T1000 (cell line): ENCODE results near the gene EGR1.
"Not testable (repeated sequence)": the region's sequence is repeated elsewhere in the genome, so short reads cannot be mapped to it uniquely, and the experiment has no call there.

Source experiments
- DNase-seq: peaks from one replicate; lab custom pipeline; 2025; ENCODE audit warnings: mixed read lengths; lab: John Stamatoyannopoulos, UW

EGR1 gene

DNA sequence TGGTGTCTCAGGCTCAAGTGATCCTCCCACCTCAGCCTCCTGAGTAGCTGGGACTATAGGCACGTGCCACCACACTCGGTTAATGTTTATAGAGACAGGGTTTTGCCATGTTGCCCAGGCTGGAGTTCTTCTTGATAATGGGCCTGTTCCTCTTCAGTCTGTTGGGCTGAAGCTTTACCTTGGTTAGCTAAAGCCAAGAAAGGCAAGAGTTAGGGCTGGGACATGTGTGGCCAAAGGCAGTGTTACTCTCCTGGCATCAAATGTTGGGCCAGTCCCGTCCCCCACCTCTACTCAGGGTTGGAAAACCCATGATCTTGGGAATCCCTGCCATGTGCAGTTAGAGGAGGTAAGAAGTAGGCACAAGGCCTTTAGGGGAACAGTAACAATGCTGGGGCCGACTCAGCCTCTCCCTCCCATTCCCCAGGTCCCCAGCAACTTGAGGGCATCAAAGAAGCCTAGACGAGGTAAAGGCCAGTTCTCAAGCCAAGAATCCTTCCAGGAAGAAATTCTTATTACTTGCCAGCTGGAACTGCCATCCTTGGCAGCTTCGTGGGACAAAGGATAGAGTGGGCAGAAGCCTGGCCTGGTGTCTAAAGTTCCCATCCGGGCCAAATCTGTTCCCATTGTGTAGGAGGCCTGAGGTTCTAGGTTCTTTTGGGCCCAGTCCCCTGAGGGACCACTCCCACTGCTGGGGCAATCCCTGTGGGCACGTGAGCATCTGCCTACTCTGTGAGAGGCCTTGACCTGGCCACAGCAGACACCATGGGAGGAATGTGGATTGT is 4.5 kb downstream of the EGR1 start:
- DNase-seq: no peak

DNA sequence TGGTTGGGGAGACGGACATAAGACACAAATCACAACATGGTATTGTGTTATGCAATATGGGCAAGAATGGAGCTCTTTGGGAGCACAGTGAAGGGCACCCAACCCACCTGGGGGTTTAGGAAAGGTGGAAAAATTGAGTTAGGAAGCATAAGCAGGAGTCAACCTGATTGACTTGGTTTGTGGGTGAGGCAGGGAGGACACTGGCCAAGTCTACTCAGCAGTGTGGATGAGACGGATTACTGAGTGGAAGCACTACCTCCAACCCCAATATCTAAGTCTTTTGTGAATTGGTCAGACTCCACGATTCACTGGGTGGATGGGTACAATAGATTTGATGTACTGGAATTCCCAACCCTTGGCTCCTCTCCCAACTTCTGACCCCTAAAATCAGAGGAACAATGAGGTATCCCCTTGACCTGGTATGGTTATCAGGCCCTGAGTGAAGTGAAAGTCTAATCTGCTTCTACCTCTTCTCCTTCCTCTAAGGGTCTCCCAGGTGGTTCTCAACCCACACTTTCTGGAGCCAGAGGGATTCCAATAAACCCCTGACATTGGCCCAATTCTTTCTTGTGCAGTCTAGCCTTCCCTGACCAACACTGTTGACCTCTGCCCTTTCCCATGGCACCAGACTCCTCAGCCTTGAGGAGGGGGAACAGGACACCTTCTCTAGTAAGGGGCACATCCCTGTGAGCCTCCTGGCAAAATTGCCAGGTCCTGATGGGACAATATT is 5.2 kb downstream of the EGR1 start:
- no peak for DNase-seq

DNA sequence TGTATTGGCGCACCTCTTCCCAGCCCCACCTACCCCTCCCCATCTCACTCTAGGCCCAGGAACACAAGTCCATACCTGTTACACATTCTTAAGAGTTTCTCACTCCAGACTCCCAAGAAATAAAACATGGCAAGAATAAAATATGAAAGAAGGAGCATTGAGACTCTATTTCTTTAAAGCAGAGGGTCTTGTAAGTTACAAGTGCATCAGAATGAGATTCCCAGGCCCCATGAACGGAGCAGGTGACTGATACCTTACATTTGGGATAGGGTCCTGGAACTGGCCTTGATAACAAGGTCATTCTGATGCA is 5.7 kb downstream of the EGR1 start:
- no peak for DNase-seq

DNA sequence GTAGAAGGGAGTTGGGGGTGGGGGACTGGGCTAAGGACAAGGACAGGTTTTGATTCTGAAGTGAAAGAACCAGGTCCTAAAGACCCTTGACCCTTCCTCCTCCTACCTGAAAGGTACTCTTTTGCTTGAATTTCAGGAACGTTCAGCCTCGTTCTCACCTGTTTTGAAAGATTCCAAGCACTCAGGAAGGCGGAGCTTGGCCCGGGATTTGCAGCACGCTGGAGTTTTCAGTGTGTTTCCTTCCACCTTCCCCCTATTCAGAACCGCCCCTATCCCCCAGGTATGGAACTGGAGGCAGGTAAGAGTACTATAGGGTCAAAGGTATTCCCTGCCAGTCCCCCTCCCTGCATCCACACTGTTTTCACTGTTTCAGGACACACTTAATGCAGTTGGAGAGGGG is 7.1 kb downstream of the EGR1 start:
- DNase-seq: no peak

DNA sequence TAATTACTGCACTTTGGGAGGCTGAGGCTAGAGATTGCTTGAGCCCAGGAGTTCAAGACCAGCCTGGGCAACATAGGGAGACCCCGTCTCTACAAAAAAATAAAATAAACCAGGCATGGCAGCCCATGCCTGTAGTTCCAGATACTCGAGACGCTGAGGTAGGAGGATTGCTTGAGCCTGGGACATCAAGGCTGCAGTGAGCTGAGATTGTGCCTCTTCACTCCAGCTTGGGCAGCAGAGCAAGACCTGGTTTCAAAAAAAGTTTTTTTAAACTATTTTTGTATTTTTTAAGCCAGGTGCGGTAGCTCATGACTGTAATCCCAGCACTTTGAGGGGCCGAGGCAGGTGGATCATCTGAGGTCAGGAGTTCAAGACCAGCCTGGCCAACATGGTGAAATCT is 7.9 kb downstream of the EGR1 start:
- DNase-seq: not testable (repeated sequence)

DNA sequence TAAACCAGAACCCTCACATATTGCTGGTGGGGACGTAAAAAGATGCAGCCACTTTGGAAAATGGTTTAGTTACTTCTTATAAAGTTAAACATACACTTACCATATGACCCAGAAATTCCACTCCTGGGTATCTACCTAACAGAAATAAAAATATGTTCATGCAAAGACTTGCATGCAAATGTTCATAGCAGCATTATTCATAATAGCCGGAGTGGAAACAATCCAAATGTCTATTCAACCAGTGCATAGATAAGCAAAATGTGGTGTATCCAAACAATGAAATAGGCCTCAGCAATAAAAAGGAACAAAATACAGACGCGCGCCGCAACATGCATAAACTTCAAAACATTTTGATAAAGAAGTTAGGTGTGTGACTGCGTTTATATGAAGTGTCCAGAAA is 11.6 kb downstream of the EGR1 start:
- DNase-seq: no peak

DNA sequence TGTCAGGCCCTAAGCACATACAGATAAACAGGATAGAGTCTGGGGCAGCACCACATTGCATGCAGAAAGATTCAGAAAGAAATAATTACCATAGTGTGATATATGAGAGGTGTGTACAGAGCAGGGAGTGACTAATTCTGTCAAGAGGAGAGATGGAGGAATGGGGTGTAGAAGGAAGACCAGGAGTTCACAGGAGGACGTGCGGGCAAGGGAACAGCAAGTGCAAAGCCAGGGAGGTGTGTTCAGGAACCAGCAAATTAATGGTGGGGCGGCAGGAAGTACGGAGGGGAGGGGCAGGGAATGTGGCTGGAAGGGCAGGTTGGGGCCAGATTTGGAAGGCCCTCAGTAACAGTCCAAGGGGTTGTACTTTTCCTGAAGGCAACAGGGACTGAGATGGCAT is 17.4 kb downstream of the EGR1 start:
- DNase-seq: no peak

DNA sequence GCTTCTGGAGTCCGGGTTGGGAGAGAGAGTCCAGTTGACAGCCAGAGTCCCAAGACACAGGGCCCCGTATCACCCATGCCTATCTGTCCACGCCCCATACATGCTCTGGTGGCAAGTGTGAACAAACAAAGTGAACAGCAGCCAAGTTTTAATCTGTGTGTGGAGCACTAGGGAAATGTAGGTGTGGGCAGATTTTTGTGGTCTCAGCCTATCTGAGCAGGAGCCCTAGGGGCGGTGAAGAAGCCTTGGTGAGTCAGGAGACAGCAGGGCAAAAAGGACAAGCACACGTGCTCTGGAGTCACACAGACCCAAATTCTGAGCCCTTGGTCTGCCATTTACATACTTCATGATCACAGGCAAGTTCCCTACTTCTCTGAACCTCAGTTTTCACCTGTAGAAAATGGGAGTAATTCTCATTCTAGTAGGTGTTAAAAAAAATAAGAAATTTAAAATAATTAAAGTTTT is 23.2 kb downstream of the EGR1 start:
- DNase-seq: no peak

DNA sequence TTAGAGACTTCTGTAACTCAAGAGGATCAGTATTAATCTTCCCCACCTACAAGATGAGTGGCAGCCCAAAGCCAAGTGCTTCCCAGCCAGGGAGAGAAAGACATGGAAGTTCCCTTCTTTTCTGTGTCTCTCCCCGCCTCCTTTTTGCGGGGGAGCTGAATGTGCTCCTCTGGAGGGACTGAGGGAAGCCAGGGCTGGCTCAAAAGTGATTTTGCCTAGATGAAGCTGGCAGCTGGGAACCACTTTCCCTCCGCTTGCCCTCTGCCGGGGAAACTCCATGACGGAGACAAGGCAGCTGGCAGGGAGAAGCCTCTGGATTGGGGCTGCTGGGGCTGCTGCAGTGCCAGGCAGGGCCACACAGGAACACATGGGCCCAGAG is 24.4 kb downstream of the EGR1 start:
- no peak for DNase-seq

DNA sequence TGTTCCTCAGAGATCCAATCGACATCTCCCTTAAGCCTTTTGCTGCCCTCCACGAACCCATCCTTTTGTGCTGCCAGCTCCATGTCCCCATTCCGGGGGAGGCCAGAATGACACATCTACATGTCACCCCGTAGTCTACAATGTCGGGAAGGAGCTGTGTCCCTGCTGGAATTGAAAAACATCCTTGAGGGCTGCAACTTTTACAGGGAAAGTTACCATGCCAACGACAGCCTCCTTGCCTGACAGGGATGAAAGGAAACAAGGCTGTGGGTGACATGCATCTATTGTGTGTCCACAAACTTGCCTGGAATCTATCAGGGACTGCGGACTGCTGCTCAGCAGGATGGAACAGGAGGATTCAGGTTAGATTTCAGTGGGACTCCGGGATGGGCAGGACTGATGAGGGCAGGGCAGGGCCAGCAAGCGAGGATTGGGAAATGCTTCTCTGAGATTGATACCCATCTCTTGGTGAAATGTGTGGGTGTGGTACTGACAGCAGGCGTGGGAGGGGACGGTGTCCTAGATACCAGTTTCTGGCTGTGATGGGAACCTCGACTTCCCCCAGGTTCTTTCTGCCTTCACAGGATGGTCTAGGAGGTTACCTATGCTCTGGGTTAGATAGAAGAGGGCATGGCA is 25.5 kb downstream of the EGR1 start:
- DNase-seq: no peak

DNA sequence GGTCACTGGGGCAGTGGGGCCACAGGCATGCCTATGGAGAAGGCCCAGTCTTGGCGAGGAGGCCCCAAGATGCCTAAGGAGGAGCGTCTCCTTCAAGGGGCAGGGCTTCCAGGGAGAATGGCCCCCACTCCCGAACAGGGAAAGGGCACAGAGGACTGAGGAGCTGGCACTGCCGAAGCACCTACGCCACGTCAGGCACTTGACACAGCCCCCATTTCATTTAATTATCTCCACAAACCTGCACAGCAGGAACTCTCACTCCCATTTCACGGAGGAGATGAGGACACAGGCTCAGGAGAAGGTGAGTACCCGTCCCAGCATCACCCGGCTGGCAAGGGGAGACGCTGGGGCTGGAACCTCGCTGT is 26.0 kb downstream of the EGR1 start:
- no peak for DNase-seq

DNA sequence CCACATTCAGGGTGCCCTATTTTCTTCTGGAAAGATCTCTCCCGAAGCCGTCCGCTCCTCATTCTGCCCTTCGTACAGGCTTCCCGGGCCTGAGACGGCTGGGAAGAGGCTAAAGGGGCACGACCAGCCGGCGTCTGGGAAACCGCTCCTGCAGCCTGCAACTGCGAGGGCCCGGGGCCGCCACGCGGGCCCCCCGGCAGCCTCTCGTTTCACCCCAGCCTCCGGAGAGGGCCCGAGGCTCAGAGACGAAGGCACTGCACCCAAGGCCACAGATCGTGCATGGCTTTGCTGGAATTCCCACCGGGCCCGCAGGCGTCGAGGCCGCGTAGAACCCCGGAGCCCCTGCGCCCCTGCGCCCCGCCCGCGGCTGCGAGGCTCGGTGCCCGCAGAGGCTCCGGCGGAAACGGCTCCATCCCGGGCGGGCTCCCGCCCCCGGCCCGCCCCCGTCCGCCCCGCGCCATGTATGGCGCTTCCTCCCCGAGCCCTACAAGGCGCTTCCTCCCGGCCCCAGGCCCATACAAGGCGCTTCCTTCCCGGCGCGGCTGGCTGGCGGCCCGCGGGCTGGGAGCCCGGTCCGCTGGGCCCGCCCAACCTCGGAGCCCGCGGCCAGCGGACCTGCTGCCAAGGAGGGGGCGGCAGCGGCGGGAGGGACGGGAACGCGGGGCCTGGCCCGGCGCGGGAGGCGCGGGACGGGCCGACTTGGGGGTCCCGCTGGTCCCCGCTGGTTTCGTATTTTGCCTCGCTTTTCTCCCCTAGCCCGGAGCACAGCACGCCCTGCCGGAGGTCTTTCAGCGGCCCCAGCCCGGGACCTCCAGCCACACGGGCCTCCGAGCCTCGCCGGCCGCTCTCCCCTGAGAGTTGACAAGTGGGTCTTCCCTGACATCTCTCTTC is 26.6 kb downstream of the EGR1 start:
- DNase-seq: no peak

DNA sequence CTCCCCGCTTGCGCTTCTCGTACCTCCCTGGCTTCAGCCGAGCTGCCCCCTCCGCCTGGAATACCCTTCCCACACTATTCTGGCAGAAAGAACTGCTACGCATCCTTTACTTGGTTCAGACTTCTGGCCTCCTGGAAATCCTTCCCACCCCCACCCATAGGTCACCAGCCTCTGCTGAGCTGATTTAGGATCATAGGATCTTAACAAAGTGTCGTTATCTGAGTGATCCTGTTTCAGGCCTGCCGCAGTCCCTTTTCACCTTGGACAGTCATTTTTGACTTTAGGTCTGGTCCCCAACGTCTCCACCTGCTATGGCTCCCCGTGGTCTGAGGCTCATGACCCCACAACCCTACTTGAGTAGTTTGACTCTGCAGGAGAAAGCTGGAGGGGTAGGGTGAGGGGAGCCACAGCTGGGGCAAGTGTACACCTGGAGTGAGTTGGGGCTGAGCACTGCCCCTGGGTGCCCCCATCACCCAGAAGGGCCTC is 27.3 kb downstream of the EGR1 start:
- no peak for DNase-seq

DNA sequence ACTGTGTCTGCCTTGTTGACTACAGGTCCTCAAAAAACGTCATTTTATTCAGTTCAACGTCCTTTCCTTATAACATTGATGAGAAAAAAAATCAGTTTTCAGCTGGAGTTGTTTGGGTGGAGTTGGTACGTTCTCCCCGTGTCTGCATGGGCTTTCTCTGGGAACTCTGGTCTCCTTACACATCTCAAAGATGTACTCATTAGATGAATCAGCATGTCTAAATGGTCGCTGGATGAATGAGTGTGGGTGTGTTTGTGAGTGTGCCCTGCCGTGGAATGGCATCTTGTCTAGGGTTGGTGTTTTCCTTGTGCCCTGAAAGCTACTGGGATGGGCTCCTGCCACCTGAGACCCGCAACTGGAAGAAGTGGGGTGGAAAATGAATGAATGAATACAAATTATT is 30.1 kb downstream of the EGR1 start:
- no peak for DNase-seq

DNA sequence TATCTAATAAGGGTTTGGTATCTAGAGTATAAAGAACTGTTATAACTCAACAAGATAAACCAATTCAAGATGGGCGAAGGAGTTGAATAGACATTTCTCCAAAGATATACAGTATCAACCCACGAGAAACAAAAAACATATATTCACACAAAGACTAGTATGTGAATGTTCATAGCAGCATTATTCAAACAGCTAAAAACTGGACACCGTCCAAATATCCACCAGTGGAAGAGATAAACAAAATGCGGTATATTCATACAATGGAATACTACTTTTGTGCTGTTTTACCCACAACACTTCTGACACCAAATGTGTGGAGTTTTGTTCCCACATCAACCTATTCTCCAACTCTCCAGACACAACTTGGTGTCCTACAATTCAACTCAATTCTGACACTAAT is 33.1 kb downstream of the EGR1 start:
- no peak for DNase-seq

DNA sequence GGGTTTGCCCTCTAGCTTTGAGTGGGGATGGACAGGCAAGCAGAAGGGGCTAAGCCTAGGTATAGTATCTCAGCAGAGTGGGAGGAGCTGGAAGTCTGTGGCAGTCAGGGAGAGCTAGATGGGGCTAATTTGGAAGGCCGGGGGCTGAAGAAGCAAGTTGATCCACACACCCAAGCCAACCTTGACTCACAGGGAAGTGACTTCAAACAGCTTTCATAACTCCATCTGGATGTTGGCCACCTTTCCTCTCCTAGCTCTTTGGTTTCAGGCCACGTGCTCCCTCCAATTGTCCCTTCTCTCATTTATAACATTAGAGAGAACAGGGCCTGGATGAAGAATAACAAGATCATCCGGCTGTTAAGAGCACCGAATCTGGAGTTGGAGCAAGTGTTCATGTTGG is 36.8 kb downstream of the EGR1 start:
- DNase-seq: no peak

DNA sequence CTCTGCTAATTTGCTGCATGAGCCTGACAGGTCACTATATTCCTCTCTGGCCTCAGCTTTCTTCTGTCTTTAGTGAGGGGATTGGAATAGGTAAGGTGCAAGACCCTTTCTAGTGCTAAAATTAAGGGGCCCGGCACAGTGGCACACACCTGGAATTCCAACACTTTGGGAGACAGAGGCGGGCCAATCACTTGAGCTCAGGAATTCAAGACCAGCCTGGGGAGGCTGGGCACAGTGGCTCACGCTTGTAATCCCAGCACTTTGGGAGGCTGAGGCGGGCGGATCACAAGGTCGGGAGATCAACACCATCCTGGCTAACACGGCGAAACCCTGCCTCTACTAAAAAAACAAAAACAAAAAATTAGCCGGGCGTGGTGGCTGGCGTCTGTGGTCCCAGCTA is 37.2 kb downstream of the EGR1 start:
- DNase-seq: no peak

DNA sequence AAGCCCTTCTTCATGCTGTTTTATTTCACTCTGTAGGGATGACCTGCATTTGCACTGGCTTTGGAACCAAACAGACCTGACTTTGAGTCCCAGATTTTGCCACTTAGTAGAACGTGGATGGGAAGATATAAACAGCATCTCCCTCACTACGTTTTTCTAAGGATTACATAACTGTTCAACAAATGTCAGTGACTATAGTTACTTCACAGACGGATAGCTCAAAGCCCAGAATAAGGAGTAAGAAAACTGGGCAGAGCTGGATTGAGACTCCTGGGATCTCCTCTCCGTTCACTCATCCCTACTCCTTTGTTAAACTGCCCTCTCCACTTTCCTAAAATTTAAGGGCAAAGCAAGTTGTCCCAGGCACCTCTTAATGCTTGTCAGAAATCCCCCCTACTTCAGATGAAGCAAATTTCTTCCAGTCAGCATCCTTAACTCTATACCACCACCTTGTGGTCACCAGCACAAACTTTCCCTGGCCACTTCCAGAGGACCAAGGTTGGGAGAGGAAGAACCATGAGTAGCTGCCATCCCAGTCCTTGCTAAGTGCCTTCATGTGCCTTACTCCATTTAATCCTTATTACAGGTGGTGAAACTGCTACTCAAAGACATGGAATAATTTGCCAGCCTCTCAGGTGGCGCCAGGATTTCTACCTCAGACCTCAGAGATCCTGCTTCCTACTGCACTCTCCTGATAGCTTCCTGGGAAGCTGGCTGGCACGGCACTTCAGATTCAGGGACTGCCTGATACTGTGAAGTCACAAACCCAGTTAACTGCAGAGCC is 38.4 kb downstream of the EGR1 start:
- no peak for DNase-seq

DNA sequence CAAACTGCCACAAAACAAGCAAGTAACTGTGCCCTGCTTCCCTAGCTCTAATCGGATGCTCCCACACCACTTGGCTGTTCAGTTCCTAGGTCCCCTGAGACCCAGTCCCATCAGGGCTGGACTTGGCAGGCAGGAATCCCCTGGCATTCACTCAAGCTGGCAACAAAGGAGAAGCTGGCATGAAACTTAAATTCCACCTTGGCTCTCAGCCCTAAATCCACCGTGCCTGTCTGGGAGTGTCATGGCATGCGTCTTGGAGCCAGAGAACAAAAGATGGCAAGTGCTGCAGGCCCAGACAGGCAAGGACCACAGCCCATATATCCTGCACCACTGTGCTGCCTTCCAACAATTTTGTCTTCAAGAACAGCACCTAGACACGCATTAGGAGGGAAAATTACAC is 39.5 kb downstream of the EGR1 start:
- no peak for DNase-seq

DNA sequence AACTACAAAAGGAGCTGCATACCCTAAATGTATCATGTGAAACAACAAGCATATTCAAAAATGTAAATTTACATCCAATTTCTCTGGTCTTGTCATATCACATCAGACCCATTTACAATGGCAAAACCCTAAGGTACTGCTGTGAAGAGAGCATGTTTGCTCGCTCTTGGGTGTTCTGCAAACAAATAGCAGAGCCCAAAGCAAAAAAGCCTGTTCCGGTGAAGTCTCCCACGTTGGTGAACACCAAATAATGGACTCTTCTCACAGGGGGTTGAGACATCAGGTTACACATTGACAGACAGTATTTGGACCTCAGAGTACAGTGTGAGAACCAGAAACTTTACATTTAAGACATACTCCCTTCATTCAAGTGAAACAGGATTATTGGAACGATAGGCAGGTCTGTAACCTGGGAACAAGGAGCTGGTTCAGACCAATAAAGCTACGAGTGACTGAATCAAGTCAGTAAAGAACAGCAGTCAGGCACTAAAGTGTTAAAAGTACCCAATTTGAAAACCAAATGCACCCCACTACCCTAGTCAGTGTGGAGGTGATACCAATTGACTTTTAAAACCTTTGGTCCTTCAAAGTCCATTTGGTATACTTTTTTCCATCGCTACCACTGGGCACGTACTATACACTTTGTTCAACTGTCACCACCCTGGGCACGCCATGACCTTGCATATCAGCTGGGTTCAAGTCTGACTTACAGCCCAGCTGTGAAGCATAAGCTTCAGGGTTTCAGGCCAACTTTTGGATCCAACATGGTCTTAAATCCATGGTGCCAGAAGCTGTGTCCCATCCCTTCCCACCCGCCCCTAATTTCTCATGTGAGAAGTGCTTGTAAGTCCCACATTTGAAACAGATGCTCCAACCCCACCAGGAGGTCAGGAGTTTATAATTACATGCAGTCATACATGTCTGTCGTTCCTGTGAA is 41.4 kb downstream of the EGR1 start:
- no peak for DNase-seq
